ENCODE data around the gene TCEA2. TPM values are rescaled to one million over a fixed set of nuclear protein-coding genes. Genes with fewer than 3 reads are reported as not detected.

Gene TCEA2
- total RNA-seq, 1 donor from 2014 or later, result 49.0 TPM

Other genes starting within 250 kb of the TCEA2 start
- gene ZBTB46, start 231.9 kb upstream of the TCEA2 start, total RNA-seq, result 1.1 and 1.9 TPM in 2 replicates
- gene ABHD16B, start 201.7 kb upstream of the TCEA2 start, total RNA-seq, result 0.16 TPM in 1 of 2 replicates, not detected in the other
- 62.5 and 66.7 TPM in 2 replicates for gene TPD52L2, start 197.9 kb upstream of the TCEA2 start, total RNA-seq
- gene DNAJC5, start 168.1 kb upstream of the TCEA2 start, total RNA-seq, result 38.1 and 40.0 TPM in 2 replicates
- 48.7 and 51.2 TPM in 2 replicates for gene UCKL1, start 106.8 kb upstream of the TCEA2 start, total RNA-seq
- gene ZNF512B, start 93.3 kb upstream of the TCEA2 start, total RNA-seq, result 26.2 and 27.0 TPM in 2 replicates
- 23.4 and 25.3 TPM in 2 replicates for gene SAMD10, start 83.6 kb upstream of the TCEA2 start, total RNA-seq
- gene PRPF6, start 82.1 kb upstream of the TCEA2 start, total RNA-seq, result 68.9 and 70.3 TPM in 2 replicates
- gene C20orf204, start 27.0 kb upstream of the TCEA2 start, total RNA-seq, result 3.8 and 4.3 TPM in 2 replicates
- gene SOX18, start 13.6 kb upstream of the TCEA2 start, total RNA-seq, result 1.0 and 1.1 TPM in 2 replicates
- 42.0 and 43.3 TPM in 2 replicates for gene RGS19, start 16.3 kb downstream of the TCEA2 start, total RNA-seq
- gene OPRL1, start 16.9 kb downstream of the TCEA2 start, total RNA-seq, result 0.32 and 0.41 TPM in 2 replicates
- gene LKAAEAR1, start 21.2 kb downstream of the TCEA2 start, total RNA-seq, result 0.21 and 0.25 TPM in 2 replicates
- gene NPBWR2, start 44.4 kb downstream of the TCEA2 start, total RNA-seq, result not detected in 2 replicates
- not detected in 2 replicates for gene MYT1, start 101.3 kb downstream of the TCEA2 start, total RNA-seq
- gene PCMTD2, start 192.6 kb downstream of the TCEA2 start, total RNA-seq, result 31.7 and 32.7 TPM in 2 replicates

Measured in activated T-helper 2 cell treated with anti-CD3 and anti-CD28 coated beads, Interferon-gamma antibody, Interleukin-2, Interleukin-4, amounts not matched to agents 10 μg/mL and 5 μg/mL and 100 μg/mL, durations not matched to agents 14 hours and 24 hours and 36 hours (primary cell).